ENCODE results near the gene SENP8.
"Not testable (repeated sequence)": the region's sequence is repeated elsewhere in the genome, so short reads cannot be mapped to it uniquely, and the experiment has no call there.

The SENP8 gene

GRCh38 chr15:72170691-72171090, 52.5 kb downstream of the SENP8 start:
- DNase-seq (ENCODE audit: insufficient read length, low spot score) = no peak
- FAIRE-seq = no peak

DNA sequence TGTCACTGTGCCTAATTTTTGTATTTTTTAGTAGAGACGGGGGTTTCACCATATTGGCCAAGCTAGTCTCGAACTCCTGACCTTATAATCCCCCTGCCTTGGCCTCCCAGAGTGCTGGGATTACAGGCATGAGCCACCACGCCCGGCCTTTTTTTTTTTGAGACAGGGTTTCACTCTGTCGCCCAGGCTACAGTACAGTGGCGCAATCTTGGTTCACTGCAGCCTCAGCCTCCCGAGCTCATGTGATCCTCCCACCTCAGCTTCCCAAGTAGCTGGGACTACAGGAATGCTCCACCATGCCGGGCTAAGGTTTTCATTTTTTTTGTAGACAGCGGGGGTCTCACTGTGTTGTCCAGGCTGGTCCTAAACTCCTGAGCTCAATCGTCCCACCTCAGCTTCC, 53.8 kb downstream of the SENP8 start:
- not testable (repeated sequence) for DNase-seq (ENCODE audit: insufficient read length, low spot score); FAIRE-seq

More at GRCh38 chr15:72170691-72171090, 52.5 kb downstream of the SENP8 start:
- TF ChIP-seq CTCF (IDR thresholded peaks at IDR 0.05; ENCODE audit: insufficient read depth, missing control alignments) = no peak

GRCh38 chr15:72172796-72173195, 54.6 kb downstream of the SENP8 start:
- DNase-seq (ENCODE audit: insufficient read length, low spot score) (no peak), FAIRE-seq (no peak)
- no peak for TF ChIP-seq CTCF (IDR thresholded peaks at IDR 0.05; ENCODE audit: insufficient read depth, missing control alignments)

DNA sequence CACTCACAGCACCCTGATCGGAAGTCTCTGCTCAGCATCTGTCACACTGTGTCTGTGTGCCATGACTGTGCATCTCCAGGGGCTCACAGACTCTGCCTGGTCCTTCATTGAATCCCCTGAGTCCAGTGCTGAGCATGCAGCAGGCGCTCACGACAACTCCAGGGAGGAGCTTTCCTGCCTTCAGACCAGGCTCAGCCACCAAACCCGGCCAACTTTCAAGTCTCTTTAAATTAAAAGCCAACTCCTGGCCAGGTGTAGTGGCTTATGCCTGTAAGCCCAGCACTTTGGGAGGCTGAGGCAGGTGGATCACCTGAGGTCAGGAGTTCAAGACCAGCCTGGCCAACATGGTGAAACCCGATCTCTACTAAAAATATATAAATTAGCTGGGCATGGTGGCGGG, 55.2 kb downstream of the SENP8 start:
- no peak for TF ChIP-seq CTCF (IDR thresholded peaks at IDR 0.05; ENCODE audit: insufficient read depth, missing control alignments)
- FAIRE-seq (no peak), DNase-seq (ENCODE audit: insufficient read length, low spot score) (no peak)

DNA sequence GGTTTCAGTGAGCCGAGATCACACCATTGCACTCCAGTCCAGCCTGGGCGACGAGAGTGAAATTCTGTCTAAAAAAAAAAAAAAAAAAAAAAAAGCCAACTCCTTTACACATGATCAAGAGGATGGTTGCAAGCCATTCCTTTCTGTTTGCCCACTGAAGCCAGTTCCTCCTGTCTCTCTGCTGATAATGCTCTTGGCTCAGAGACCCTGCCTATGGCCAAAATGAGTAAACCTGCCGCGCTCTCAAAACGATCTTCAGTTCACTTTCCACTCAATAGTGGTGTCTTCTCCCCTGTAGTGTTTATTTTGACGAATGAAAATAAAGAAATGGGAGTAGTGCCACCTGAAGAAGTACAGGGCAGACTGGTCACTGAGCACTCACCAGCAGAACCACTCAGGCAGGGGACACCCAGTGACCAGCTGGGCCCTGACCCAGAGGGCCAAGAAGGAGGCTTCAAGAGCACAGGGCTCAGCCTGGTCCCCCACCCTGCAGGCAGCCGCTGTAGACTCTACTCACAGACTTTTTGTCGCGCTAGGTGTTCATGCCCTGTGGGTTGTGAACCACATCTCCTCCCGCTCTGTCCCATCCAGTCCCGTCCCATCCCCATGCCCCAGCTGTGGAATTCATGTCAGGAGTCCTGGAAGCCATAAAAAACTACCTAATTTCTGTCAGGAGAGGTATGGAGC, 55.8 kb downstream of the SENP8 start:
- no peak for TF ChIP-seq CTCF (IDR thresholded peaks at IDR 0.05; ENCODE audit: insufficient read depth, missing control alignments)
- FAIRE-seq (no peak), DNase-seq (ENCODE audit: insufficient read length, low spot score) (no peak)

DNA sequence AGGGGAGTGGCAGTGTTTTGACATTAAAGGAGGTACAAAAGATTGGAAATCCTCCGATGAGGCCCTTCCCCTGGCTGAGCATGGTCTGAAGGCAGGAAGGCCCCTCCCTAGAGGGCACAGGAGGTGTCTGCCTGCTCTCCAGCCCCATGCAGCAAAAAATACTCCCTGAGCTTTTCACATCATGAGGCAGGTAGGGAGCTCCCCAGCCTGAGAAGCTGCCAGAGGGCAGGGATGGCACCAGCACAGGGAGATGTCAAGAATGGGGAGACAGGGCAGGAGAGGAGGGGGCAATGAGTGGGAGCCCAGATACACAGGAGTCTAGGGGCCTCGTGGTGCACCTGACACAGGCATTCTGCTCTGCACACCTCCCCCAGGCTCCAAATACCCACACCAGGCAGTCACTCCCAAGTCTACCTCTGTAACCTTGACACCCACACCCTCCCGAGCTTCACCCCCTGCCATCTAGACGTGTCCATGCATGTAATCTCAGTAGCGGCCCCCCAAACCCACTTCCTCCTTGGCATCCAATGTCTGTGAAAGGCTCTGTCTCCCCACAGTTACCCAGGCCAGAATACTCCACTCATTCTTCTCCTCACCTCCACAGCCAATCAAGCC, 56.5 kb downstream of the SENP8 start:
- FAIRE-seq (no peak), DNase-seq (ENCODE audit: insufficient read length, low spot score) (no peak)
- no peak for TF ChIP-seq CTCF (IDR thresholded peaks at IDR 0.05; ENCODE audit: insufficient read depth, missing control alignments)

DNA sequence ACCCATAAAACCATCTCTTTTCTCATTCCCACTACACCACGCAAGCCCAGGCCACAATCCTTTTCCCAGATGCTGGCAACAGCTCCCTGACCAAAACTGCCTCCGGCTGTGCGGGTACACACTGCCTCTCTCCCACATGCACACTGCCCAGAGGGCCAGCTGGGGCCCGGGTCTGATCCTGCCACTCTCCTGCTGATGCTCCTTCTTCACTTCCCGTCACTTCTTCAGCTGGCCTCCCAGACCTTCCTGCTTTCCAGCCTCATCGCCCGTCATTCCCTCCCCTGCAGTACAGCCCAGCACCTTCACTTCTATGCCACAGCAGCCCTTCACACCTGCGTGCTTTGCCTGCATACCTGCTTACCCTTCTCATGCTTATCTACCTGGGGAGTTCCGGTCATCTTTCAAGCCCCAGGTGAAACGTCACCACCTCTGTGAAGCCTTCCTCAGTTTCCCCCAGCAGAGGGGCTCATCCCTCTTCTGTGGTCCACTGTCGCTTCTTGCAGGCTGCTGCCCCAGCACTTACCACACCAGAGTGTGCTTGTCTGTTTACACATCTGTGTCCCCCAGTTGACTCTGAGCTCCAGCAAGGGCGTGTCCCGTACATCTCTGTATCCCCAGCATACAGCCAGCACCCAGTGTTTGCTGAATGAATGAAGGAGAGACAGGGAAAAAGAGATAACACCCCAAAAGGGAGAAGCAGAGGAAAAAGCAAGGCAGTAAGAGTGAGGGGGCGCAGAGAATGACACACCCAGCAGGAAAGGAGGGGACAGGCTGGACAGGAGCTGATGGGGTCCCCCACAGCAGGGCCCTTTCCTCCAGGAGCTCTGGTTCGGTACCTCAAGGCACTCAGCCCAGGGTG, 57.2 kb downstream of the SENP8 start:
- no peak for DNase-seq (ENCODE audit: insufficient read length, low spot score)
- no peak for FAIRE-seq
- TF ChIP-seq CTCF (IDR thresholded peaks at IDR 0.05; ENCODE audit: insufficient read depth, missing control alignments) = no peak
